Erythroblast (primary cell): ENCODE results near the gene ARHGAP24.
"Not testable (repeated sequence)": the region's sequence is repeated elsewhere in the genome, so short reads cannot be mapped to it uniquely, and the experiment has no call there.

Experiments used
- DNase-seq, 2 experiments: peaks; one replicate each; lab custom pipeline; 2025; lab: John Stamatoyannopoulos, UW
- GATA1 ChIP-seq: IDR thresholded peaks from 2 replicates; pipeline ENCODE4 v1.6.1; 2011; ENCODE audit warnings: low read depth, mild to moderate bottlenecking, control low read depth, low read length, moderate library complexity
- POLR2A ChIP-seq: IDR thresholded peaks from 2 replicates; pipeline ENCODE4 v1.6.1; 2011; ENCODE audit warnings: mild to moderate bottlenecking, low read length

Gene ARHGAP24

GRCh38 chr4:85901500-85901899, 426.6 kb downstream of the ARHGAP24 start:
- no peak for TF ChIP-seq GATA1
- TF ChIP-seq POLR2A = no peak
- no peak for DNase-seq

DNA sequence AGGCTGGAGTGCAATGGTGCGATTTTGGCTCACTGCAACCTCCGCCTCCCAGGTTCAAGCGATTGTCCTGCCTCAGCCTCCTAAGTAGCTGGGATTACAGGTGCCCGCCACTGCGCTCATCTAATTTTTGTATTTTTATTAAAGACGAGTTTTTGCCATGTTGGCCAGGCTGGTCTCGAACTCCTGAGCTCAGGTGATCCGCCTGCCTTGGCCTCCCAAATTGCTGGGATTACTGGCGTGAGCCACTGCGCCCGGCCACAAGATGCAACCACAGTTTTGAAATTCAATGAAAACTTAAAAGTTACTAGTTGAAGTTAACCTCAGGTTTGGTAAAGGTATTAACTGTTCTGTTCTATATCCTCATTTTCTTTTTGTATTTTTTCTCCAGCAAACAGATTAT, 427.7 kb downstream of the ARHGAP24 start:
- DNase-seq = not testable (repeated sequence)

DNA sequence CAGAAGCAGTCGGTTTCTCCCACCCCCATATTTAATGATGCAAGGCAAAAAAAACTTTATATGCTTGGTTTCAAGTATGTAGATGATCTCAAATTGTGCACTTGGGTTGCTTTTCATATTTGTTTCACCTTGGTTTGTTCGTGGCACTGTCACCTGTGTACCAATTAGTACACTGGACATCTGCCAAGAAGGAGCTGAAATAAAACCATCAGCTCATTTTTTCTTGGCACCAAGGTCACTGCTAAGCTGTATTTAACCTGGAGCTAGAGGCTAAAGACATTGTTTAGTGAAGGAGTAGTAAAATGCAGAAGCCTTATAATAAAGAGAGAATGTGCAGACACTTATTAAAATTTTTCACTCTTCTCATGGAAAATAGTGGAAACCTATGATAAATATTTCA, 430.8 kb downstream of the ARHGAP24 start:
- TF ChIP-seq GATA1 (no peak), POLR2A (no peak)
- no peak for DNase-seq

DNA sequence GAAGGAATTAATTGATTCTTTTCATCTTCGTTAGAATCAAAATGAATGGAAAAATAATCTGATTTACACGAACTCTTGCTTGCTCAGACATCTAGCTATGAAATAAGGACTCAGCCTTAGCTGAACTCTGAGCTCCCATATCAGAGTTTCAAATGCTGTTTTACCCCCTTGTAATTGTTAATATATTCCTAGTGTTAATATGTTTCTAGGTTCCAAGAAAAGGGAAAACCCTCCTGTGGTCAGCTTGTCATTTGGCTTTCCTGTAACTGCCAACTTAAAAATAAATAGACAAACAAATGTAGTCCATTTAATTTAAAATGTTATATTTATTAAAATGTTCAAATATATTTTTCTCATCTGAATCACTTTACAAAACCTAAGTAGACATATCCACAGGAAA, 432.1 kb downstream of the ARHGAP24 start:
- no peak for TF ChIP-seq POLR2A
- TF ChIP-seq GATA1 = no peak
- DNase-seq = no peak

DNA sequence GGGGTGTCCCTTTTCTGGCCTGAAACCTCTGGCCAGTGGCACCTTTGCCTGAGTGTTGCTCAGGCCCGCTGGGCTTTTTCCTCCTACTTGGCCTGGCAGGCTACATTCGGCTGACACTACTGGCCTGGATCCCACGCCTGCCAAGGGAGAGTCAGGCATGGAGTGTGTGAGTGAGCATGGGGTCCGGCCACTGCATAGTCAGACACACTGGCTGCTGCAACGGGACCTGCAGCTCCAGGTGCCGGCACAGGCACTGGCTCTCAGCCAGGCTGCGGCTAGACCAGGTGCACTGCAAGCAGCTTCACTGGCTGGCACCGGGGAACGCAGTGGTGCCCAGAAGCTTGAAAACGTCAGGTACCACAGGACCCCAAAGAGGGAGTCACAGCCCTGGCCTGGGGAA, 434.9 kb downstream of the ARHGAP24 start:
- no peak for DNase-seq
- no peak for TF ChIP-seq POLR2A
- no peak for TF ChIP-seq GATA1

DNA sequence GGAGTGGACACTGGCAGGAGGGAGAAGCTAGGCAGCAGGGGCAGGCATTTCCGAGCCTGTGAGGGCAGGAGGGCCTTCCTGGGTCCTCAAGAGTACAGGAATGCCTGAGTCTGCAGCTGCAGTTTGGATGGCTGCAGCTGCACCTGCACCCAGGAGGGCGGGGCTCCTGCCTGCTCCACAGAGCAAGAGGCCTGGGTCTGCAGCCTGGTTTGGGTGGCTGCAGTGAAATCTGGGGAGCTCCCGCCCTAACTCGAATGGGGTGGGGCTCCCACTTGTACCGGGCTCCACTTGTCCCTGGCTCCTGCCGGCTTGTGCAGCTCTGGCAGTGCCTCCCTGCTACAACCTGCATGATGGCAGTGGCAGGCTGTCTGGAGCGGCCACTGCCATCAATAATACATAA, 436.0 kb downstream of the ARHGAP24 start:
- DNase-seq = no peak
- TF ChIP-seq GATA1 (no peak), POLR2A (no peak)

DNA sequence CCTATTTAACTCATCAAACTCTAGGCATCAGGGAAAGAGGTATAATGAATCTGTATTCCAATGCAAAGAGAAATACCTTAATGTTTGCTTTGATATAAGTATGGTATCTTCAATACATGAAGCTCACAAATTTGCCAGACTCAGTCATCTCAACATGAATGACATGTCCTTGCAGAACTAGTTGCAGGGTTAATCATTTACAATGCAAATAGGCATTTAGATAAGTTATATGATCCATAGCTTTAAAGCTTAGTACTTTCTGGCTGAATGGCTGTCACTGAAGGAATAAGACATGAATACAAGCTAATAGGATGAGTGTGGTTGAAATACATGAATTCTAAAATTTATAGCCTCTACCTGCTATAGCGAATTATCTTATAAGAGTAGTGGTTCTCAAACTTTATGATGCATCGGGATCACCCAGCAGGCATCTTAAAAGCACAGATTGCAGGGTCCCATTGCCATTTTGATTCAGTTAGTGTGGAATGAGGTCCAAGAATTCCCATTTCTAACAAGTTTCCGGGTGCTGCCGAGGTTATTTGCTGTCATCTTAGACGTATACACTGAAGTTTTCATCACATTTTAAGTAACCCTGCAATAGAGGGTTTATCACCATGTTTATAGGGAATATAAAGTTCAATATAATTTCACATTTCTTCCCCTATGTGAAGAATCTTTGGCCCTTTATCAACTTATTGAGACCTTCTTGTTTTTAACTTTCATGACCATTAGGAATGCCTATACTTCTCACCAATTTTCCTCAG, 439.2 kb downstream of the ARHGAP24 start:
- no peak for TF ChIP-seq GATA1
- no peak for TF ChIP-seq POLR2A
- no peak for DNase-seq

GRCh38 chr4:85915570-85915969, 440.6 kb downstream of the ARHGAP24 start:
- not testable (repeated sequence) for DNase-seq

DNA sequence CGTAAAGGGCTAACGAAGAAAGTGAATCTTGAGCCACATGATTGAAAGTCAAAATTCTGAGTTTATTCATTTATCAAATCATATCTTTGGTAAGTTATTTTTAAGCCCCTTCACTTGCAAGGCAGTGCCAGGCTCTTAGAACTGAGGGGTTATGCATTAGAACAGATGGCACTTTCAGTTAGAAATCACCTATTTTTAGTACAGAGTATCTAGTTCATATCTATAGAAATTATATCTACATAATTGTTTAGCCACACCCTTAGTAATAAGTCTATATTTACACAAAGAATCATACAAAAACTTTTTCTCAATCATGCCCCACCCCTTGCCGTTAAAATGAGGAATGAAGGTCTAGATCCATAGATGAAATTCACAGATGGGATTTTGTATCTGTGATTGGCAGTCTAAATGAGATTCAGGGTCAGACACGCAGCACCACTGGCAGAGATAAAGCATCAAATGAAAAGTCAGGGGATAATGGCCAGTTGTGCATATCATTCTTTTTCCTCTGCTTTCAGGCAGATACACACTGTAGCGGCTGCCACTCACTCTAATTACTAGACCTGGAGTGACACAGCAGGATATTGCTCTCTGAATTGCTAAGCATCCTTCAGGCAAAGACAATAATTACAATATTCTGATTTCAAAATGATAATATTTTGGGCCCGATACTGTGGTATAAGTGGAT, 444.4 kb downstream of the ARHGAP24 start:
- no peak for DNase-seq
- no peak for TF ChIP-seq POLR2A
- TF ChIP-seq GATA1 = no peak

DNA sequence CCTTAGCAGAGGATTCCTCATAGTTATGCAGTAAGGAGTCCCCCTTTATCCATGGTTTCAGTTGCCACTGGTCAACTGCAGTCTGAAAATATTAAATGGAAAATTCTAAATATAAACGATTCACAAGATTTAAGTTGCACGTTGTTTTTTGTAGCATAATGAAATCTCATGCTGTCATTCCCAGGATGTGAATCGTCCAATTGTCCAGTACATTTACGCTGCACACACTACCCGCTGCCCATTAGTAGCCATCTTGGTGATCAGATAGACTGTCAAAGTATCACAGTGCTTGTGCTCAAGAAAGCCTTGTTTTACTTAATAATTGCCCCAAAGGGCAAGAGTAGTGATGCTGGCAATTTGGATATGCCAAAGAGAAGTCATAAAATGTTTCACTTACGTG, 450.1 kb downstream of the ARHGAP24 start:
- TF ChIP-seq POLR2A (no peak), GATA1 (no peak)

DNA sequence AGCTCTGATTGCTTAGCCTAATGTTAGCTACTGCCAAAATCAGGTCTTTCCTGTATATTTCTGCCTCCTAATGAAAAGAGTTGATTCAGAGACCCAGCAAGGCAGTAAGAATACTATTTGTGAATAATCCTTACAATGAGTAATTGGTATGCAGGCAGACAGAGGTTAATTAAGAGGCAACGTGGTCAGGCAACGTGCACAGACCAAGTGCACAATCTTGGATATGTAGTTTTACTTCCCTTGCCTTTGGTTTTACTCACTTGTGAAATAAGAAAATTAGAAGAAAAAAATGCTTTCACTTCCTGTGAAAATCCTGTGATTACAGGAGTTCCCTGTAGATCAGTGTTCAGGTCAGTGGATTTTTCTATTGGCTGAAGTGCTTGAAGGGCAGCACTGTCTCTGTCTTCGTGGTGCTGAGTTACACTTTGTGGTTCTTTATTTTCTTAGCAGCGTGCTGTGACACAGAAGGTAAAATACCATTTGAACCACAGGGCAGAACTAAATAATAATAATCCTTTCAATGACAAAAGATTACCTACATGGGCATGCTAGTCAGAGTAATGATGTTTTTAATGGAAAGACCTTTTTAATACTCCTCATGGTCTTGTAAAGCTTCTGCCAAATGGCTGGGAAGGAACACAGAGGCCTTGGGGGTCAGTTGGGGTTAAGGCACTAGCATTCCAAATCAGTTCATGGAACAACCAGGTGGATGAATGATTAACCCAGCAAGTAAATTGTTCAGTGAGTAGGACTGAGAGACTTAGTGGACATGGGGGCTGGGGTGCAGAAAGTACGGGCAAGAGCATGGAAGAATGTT, 454.0 kb downstream of the ARHGAP24 start:
- no peak for DNase-seq
- TF ChIP-seq POLR2A (no peak), GATA1 (no peak)

More for the DNA sequence above, 450.1 kb downstream of the ARHGAP24 start:
- no peak for DNase-seq

- TF ChIP-seq POLR2A (no peak), GATA1 (no peak)
- no peak for DNase-seq
These were observed 455.2 kb downstream of the ARHGAP24 start for GRCh38 chr4:85929961-85930665.

GRCh38 chr4:85932500-85933290, 457.7 kb downstream of the ARHGAP24 start:
- no peak for DNase-seq
- TF ChIP-seq POLR2A = no peak
- TF ChIP-seq GATA1 = no peak
